GM19240 (cell line): ENCODE data around the gene FGGY.
"Not testable (repeated sequence)": the region's sequence is repeated elsewhere in the genome, so short reads cannot be mapped to it uniquely, and the experiment has no call there.

ENCODE experiments used
- DNase-seq: peaks from one replicate; pipeline ENCODE4 v3.0.0; 2011; ENCODE audit warnings: low spot score; ENCODE audit not compliant: insufficient read length

The FGGY gene

GRCh38 chr1:59477867-59478266, 181.0 kb downstream of the FGGY start:
- no peak for DNase-seq

GRCh38 chr1:59478822-59479221, 181.9 kb downstream of the FGGY start:
- DNase-seq: no peak

- DNase-seq: no peak
Measured at GRCh38 chr1:59480188-59480888, 183.4 kb downstream of the FGGY start.

- DNase-seq: no peak
Measured at GRCh38 chr1:59481881-59482505, 185.1 kb downstream of the FGGY start.

GRCh38 chr1:59482986-59483385, 186.1 kb downstream of the FGGY start:
- no peak for DNase-seq

- DNase-seq: no peak
Measured at GRCh38 chr1:59484096-59484495, 187.2 kb downstream of the FGGY start.

- no peak for DNase-seq
Measured at GRCh38 chr1:59485171-59485570, 188.3 kb downstream of the FGGY start.

- DNase-seq: no peak
Measured at GRCh38 chr1:59485949-59486348, 189.1 kb downstream of the FGGY start.

- DNase-seq: no peak
Measured at GRCh38 chr1:59486615-59487014, 189.7 kb downstream of the FGGY start.

- no peak for DNase-seq
Measured at GRCh38 chr1:59487335-59488031, 190.6 kb downstream of the FGGY start.

- DNase-seq: no peak
Measured at GRCh38 chr1:59492500-59492899, 195.6 kb downstream of the FGGY start.

GRCh38 chr1:59494145-59494833, 197.4 kb downstream of the FGGY start:
- no peak for DNase-seq

- not testable (repeated sequence) for DNase-seq
Measured at GRCh38 chr1:59496156-59496555, 199.3 kb downstream of the FGGY start.

GRCh38 chr1:59497616-59498015, 200.7 kb downstream of the FGGY start:
- no peak for DNase-seq

GRCh38 chr1:59498640-59499039, 201.7 kb downstream of the FGGY start:
- DNase-seq: no peak

- DNase-seq: no peak
Measured at GRCh38 chr1:59499273-59499942, 202.5 kb downstream of the FGGY start.

- DNase-seq: no peak
Measured at GRCh38 chr1:59499943-59500569, 203.2 kb downstream of the FGGY start.

- DNase-seq: no peak
Measured at GRCh38 chr1:59500950-59501742, 204.3 kb downstream of the FGGY start.

- no peak for DNase-seq
Measured at GRCh38 chr1:59502009-59502691, 205.3 kb downstream of the FGGY start.

- no peak for DNase-seq
Measured at GRCh38 chr1:59504276-59504675, 207.4 kb downstream of the FGGY start.
